Fibroblast of lung (primary cell): Measurements from ENCODE around the gene D2HGDH. TPM values are rescaled to one million over a fixed set of nuclear protein-coding genes. Genes with fewer than 3 reads are reported as not detected.
A peak's percentile ranks its signal among the peaks of the same experiment; 100 is the strongest.
"Not testable (repeated sequence)": the region's sequence is repeated elsewhere in the genome, so short reads cannot be mapped to it uniquely, and the experiment has no call there.

Experiments used
- DNase-seq, 2 donors: peaks; one replicate each; pipeline versions ENCODE4 v3.0.0 to v3.0.0-alpha.2; 2010; ENCODE audit warnings: low read depth in 2 of 2
- H2AFZ ChIP-seq: 2 replicates; pipeline ENCODE4 v1.5.1; 2012; ENCODE audit warnings: low read length, control low read depth, inconsistent platforms
- H3K27ac ChIP-seq: 2 replicates; pipeline ENCODE4 v1.5.1; 2011; ENCODE audit warnings: low read length, control low read depth; ENCODE audit not compliant: insufficient read depth
- H3K27me3 ChIP-seq: 2 replicates; pipeline ENCODE4 v1.5.1; 2011; ENCODE audit warnings: mild to moderate bottlenecking, low read length; ENCODE audit not compliant: control insufficient read depth, insufficient read depth
- H3K36me3 ChIP-seq: 2 replicates; pipeline ENCODE4 v1.5.1; 2011; ENCODE audit warnings: low read length; ENCODE audit not compliant: control insufficient read depth, insufficient read depth
- H3K4me1 ChIP-seq: 2 replicates; pipeline ENCODE4 v1.5.1; 2011; ENCODE audit warnings: low read length; ENCODE audit not compliant: control insufficient read depth, insufficient read depth; ENCODE audit errors: extremely low read depth
- H3K4me2 ChIP-seq: 2 replicates; pipeline ENCODE4 v1.5.1; 2011; ENCODE audit warnings: low read length, control low read depth; ENCODE audit not compliant: insufficient read depth; ENCODE audit errors: extremely low read depth
- H3K4me3 ChIP-seq, 4 experiments: fragments of 200-600 bp in 1 of 4; sonication (generic) in 1 of 4; replicated peaks in 1 of 4; 2 replicates each; pipeline ENCODE4 v1.5.1; 2011 to 2016; ENCODE audit warnings: low read length in 4 of 4, low read depth in 3 of 4, mild to moderate bottlenecking in 3 of 4, control low read depth in 2 of 4, inconsistent platforms in 1 of 4, mixed read lengths in 1 of 4; ENCODE audit not compliant: insufficient read depth in 1 of 4; ENCODE audit errors: control extremely low read depth in 1 of 4
- H3K79me2 ChIP-seq: 2 replicates; pipeline ENCODE4 v1.5.1; 2012; ENCODE audit warnings: mild to moderate bottlenecking, low read length, inconsistent platforms; ENCODE audit not compliant: control insufficient read depth, insufficient read depth
- H3K9ac ChIP-seq: 2 replicates; pipeline ENCODE4 v1.5.1; 2011; ENCODE audit warnings: mild to moderate bottlenecking, low read length, control low read depth; ENCODE audit not compliant: insufficient read depth
- H3K9me3 ChIP-seq: 2 replicates; pipeline ENCODE4 v1.5.1; 2012; ENCODE audit warnings: low read depth, low read length; ENCODE audit not compliant: control insufficient read depth, insufficient read depth
- H4K20me1 ChIP-seq: 2 replicates; pipeline ENCODE4 v1.5.1; 2011; ENCODE audit warnings: low read length; ENCODE audit not compliant: control insufficient read depth, insufficient read depth; ENCODE audit errors: extremely low read depth
- CTCF ChIP-seq, 2 donors: IDR thresholded peaks in 1 of 2; conservative IDR thresholded peaks in 1 of 2; 1 replicate in 1 of 2; 2 replicates in 1 of 2; pipeline ENCODE4 v1.5.1; 2011 to 2012; ENCODE audit warnings: low read length in 2 of 2, control low read depth in 1 of 2, inconsistent platforms in 1 of 2, low read depth in 1 of 2, mild to moderate bottlenecking in 1 of 2
- EZH2 ChIP-seq: IDR thresholded peaks from 2 replicates; pipeline ENCODE4 v1.5.1; 2012; ENCODE audit warnings: low read length, control low read depth, mild to moderate bottlenecking; ENCODE audit errors: missing control alignments
- polyA plus RNA-seq, 2 donors: library from polyadenylated mRNA; depleted of rRNA in 1 of 2; stranded (reverse) in 1 of 2; unstranded in 1 of 2; fragments of >200 nt; gene quantifications; 2 replicates each; pipeline ENCODE4 v1.2.1, GENCODE V29; 2011 to 2012; ENCODE audit warnings: missing spikeins in 1 of 2
- total RNA-seq: library from RNA; depleted of rRNA; stranded (reverse); fragments of >200 nt; gene quantifications from 2 replicates; pipeline ENCODE4 v1.2.1, GENCODE V29; 2014

D2HGDH gene
- total and polyA plus RNA-seq, 2 donors (not counting 1 experiment from before 2014, with no cell fraction given) = 5.7 to 28.4 TPM

- TF ChIP-seq CTCF (conservative IDR thresholded peaks at IDR 0.05 in 1 of 2, IDR thresholded peaks at IDR 0.05 in 1 of 2; ENCODE audit: low read depth in 1 of 2, low read length in 2 of 2) (no peak), EZH2 (no peak)
- Histone ChIP-seq H3K9me3 (no peaks in the 10 kb centered on the region), H3K79me2 (no peaks in the 10 kb centered on the region), H3K27me3 (no peaks in the 10 kb centered on the region), H2AFZ (peak overlapping the region; percentile 30), H3K4me3 (peak overlapping the region; percentile 20 to 49 (median 32)), H3K36me3 (no peaks in the 10 kb centered on the region), H3K4me1 (peaks cover 5% of the 10 kb centered on the region), H4K20me1 (no peaks in the 10 kb centered on the region), H3K9ac (no peak overlapping the region), H3K4me2 (peak overlapping the region; percentile 87), H3K27ac (no peak overlapping the region)
- peak; percentile 32 to 64 for DNase-seq
Measured at GRCh38 chr2:241803387-241804325, 69.2 kb downstream of the D2HGDH start.

GRCh38 chr2:241804326-241805229, 70.1 kb downstream of the D2HGDH start:
- Histone ChIP-seq H3K9ac (no peak overlapping the region), H3K9me3 (no peaks in the 10 kb centered on the region), H3K36me3 (no peaks in the 10 kb centered on the region), H3K79me2 (no peaks in the 10 kb centered on the region), H3K4me3 (peak overlapping the region in 1 of 4 experiments; percentile 49), H4K20me1 (no peaks in the 10 kb centered on the region), H3K4me2 (peak overlapping the region; percentile 32), H3K27ac (no peak overlapping the region), H3K27me3 (no peaks in the 10 kb centered on the region), H2AFZ (no peak overlapping the region), H3K4me1 (peaks cover 5% of the 10 kb centered on the region)
- DNase-seq = peak in 1 of 2 donors; percentile 27
- TF ChIP-seq EZH2 (no peak), CTCF (conservative IDR thresholded peaks at IDR 0.05 in 1 of 2, IDR thresholded peaks at IDR 0.05 in 1 of 2; ENCODE audit: low read depth in 1 of 2, low read length in 2 of 2) (no peak)

- H3K4me2 ChIP-seq, H3K79me2 ChIP-seq, DNase-seq, H3K4me3 ChIP-seq, H3K4me1 ChIP-seq, H3K27ac ChIP-seq, H3K9ac ChIP-seq, H2AFZ ChIP-seq, H3K36me3 ChIP-seq, H3K27me3 ChIP-seq, H4K20me1 ChIP-seq, H3K9me3 ChIP-seq: not testable (repeated sequence)
Measured at GRCh38 chr2:241806217-241806616, 71.8 kb downstream of the D2HGDH start.
